OCI-LY7 (cell line): ENCODE results near the gene ZNF432. TPM values are rescaled to one million over a fixed set of nuclear protein-coding genes. Genes with fewer than 3 reads are reported as not detected.
A peak's percentile ranks its signal among the peaks of the same experiment; 100 is the strongest.

ENCODE experiments used
- BruUV-seq: library from RNA; stranded (reverse); fragments of 400-500 nt; replicated peaks from 2 replicates; lab custom pipeline; 2021; lab: Mats Ljungman, UMichigan
- CTCF ChIA-PET: fragments of 300-600 bp; sonication (Branson Sonifier 250); formaldehyde crosslinking; loops from one replicate; lab custom pipeline; 2022; ENCODE audit warnings: antibody characterized with exemption; ENCODE audit not compliant: unreplicated experiment; lab: Charles Lee
- POLR2A ChIA-PET: fragments of 300-600 bp; sonication (Branson Sonifier 250); formaldehyde crosslinking; loops from one replicate; lab custom pipeline; 2022; ENCODE audit warnings: antibody characterized with exemption; lab: Charles Lee
- DNase-seq: peaks from one replicate; pipeline ENCODE4 v3.0.0-alpha.2; 2015; ENCODE audit warnings: low spot score
- H2AFZ ChIP-seq: fragments of 200-600 bp; sonication (generic), shearing (Covaris generic); 2 replicates; pipeline ENCODE4 v1.6.1; 2014; ENCODE audit warnings: mild to moderate bottlenecking, antibody characterized with exemption, low read length, moderate library complexity
- H3K27ac ChIP-seq: fragments of 200-600 bp; sonication (generic); 2 replicates; pipeline ENCODE4 v1.5.1; 2014; ENCODE audit warnings: mixed run types, low read depth, mild to moderate bottlenecking, moderate library complexity, low read length, inconsistent platforms; ENCODE audit not compliant: poor library complexity, severe bottlenecking
- H3K36me3 ChIP-seq: fragments of 200-600 bp; sonication (generic); 2 replicates; pipeline ENCODE4 v1.6.1; 2014; ENCODE audit warnings: mild to moderate bottlenecking, antibody characterized with exemption, low read length, moderate library complexity, mixed read lengths; ENCODE audit not compliant: insufficient read depth
- H3K4me1 ChIP-seq: fragments of 200-600 bp; sonication (generic); 2 replicates; pipeline ENCODE4 v1.5.1; 2014; ENCODE audit warnings: mild to moderate bottlenecking, low read length; ENCODE audit not compliant: insufficient read depth, poor library complexity, severe bottlenecking
- H3K4me2 ChIP-seq: fragments of 200-600 bp; sonication (generic); 2 replicates; pipeline ENCODE4 v1.6.1; 2014; ENCODE audit warnings: mild to moderate bottlenecking, low read length
- H3K4me3 ChIP-seq: fragments of 200-600 bp; sonication (generic); 2 replicates; pipeline ENCODE4 v1.5.1; 2014; ENCODE audit warnings: mild to moderate bottlenecking, low read depth, low read length; ENCODE audit not compliant: poor library complexity, severe bottlenecking
- H3K79me2 ChIP-seq: fragments of 200-600 bp; sonication (generic); 2 replicates; pipeline ENCODE4 v1.6.1; 2016; ENCODE audit warnings: low read depth, mild to moderate bottlenecking, low read length, moderate library complexity, mixed read lengths; ENCODE audit not compliant: insufficient read depth
- H3K9me2 ChIP-seq: fragments of 200-600 bp; sonication (generic); 2 replicates; pipeline ENCODE4 v1.6.1; 2016; ENCODE audit warnings: mild to moderate bottlenecking, low read length, mixed read lengths; ENCODE audit not compliant: insufficient read depth
- H3K9me3 ChIP-seq: fragments of 200-600 bp; sonication (generic); 2 replicates; pipeline ENCODE4 v1.6.1; 2014; ENCODE audit warnings: mild to moderate bottlenecking, mixed run types, low read length, mixed read lengths
- H4K20me1 ChIP-seq: fragments of 200-600 bp; sonication (generic); 2 replicates; pipeline ENCODE4 v1.6.1; 2014; ENCODE audit warnings: mild to moderate bottlenecking, antibody characterized with exemption, low read length, moderate library complexity, mixed read lengths; ENCODE audit not compliant: insufficient read depth
- CTCF ChIP-seq: fragments of 200-600 bp; sonication (generic); conservative IDR thresholded peaks from 2 replicates; pipeline ENCODE4 v1.5.1; 2014; ENCODE audit warnings: mild to moderate bottlenecking, antibody characterized with exemption, low read length, moderate library complexity, mixed read lengths
- EZH2phosphoT487 ChIP-seq: fragments of 200-600 bp; sonication (generic); IDR thresholded peaks from 2 replicates; pipeline ENCODE4 v1.6.1; 2018; ENCODE audit warnings: low read depth, borderline replicate concordance, mild to moderate bottlenecking, mixed run types, antibody characterized with exemption, low read length, moderate library complexity, mixed read lengths
- intact Hi-C: fragments of 100-400 bp; cut with micrococcal nuclease; formaldehyde crosslinking; loops from one replicate; pipeline ENCODE4 v1.10.0; 2022; ENCODE audit not compliant: unreplicated experiment
- total RNA-seq, 2 experiments: library from RNA; depleted of rRNA in 1 of 2; stranded (reverse); fragments of >200 nt in 1 of 2; shearing (Covaris generic) in 1 of 2; gene quantifications; 2 replicates each; pipeline ENCODE4 v1.2.3, GENCODE V29; 2014 to 2022

ZNF432 gene
- total RNA-seq, 2 experiments from 2014 or later: not detected

DNA sequence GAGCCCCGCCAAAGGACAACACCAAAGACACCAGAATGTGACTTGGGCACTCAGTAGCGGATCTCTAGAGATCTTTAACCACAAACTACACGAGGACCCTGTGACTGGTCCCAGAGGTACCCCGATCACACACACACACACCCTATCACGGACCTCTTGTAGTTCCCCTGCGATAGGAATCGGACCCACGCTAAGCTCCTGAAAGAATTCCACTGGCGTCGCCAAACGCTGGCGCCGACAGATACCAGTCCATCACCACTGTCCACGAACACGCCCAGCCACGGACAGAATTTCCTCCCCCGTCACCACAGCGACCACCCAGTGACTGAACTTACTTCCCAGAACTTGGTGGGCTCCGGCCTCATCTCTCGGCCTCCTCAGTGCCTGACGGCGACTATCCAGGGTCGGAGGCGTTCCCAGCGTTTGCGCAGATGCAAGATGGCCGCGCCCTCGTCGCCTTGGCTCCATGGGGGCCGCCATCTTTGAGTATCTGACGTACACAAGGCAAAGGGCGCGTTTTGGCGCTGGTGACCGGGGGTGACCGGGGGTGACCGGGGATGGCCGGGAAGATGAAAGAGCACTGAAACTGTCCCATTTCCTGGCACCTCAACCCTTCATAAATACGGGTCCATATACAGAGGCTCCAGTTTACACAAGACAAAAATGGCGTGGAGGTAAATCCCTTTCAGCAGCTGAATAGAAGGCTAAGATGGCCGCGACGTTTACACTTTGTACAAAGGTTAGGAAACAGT is 40.7 kb downstream of the ZNF432 start, which contains the start of gene ZNF615:
ZNF615 (minus strand) TSS at position 406 of the 752 bp plus-strand sequence. CDS start 4,500 bp downstream, outside the sequence.
- intact Hi-C loops: no loop called here
- no peaks in the 10 kb centered on the region for H3K4me1 ChIP-seq
- H3K36me3 ChIP-seq: peaks cover 12% of the 10 kb centered on the region
- no peaks in the 10 kb centered on the region for H3K79me2 ChIP-seq
- CTCF ChIA-PET: no interaction called here
- no peaks in the 10 kb centered on the region for H3K9me2 ChIP-seq
- H4K20me1 ChIP-seq: no peaks in the 10 kb centered on the region
- TF ChIP-seq EZH2phosphoT487 (no peak), CTCF (no peak)
- H3K4me2 ChIP-seq: peak within 1 kb of the TSS; percentile 16; the same call in 1 of the 2 replicates
- DNase-seq: no peak
- no peak within 1 kb of the TSS for H3K4me3 ChIP-seq
- no peak within 1 kb of the TSS for H2AFZ ChIP-seq
- H3K9me3 ChIP-seq: no peaks in the 10 kb centered on the region
- no peak within 1 kb of the TSS for H3K27ac ChIP-seq
- POLR2A ChIA-PET: no interaction called here
- no TSS peak for BruUV-seq

GRCh38 chr19:52007451-52007805 is 41.2 kb downstream of the ZNF432 start:
- CTCF ChIA-PET: no interaction called here
- intact Hi-C loops: no loop called here
- TF ChIP-seq CTCF (no peak), EZH2phosphoT487 (no peak)
- Histone ChIP-seq H3K4me2 (no peak overlapping the region; the same call in 1 of the 2 replicates), H3K9me3 (no peaks in the 10 kb centered on the region), H2AFZ (no peak overlapping the region), H3K9me2 (no peaks in the 10 kb centered on the region), H3K79me2 (no peaks in the 10 kb centered on the region), H3K4me3 (no peak overlapping the region), H3K27ac (no peak overlapping the region), H3K4me1 (no peaks in the 10 kb centered on the region), H3K36me3 (peaks cover 6% of the 10 kb centered on the region), H4K20me1 (no peaks in the 10 kb centered on the region)
- POLR2A ChIA-PET: no interaction called here
- BruUV-seq: no TSS peak
- DNase-seq: no peak

- BruUV-seq: no TSS peak
- intact Hi-C loops: no loop called here
- Histone ChIP-seq H3K79me2 (no peaks in the 10 kb centered on the region), H3K9me2 (no peaks in the 10 kb centered on the region), H2AFZ (no peak overlapping the region), H3K4me2 (no peak overlapping the region), H3K27ac (no peak overlapping the region), H4K20me1 (no peaks in the 10 kb centered on the region), H3K36me3 (no peaks in the 10 kb centered on the region), H3K9me3 (peaks cover 37% of the 10 kb centered on the region), H3K4me3 (no peak overlapping the region), H3K4me1 (no peaks in the 10 kb centered on the region)
- CTCF ChIA-PET: no interaction called here
- TF ChIP-seq EZH2phosphoT487 (no peak), CTCF (no peak)
- no peak for DNase-seq
- POLR2A ChIA-PET: no interaction called here
These were observed 54.5 kb downstream of the ZNF432 start for GRCh38 chr19:51994048-51994644.
